AG04450 (cell line): Measurements from ENCODE around the gene SHISA7. TPM values are rescaled to one million over a fixed set of nuclear protein-coding genes. Genes with fewer than 3 reads are reported as not detected.
A peak's percentile ranks its signal among the peaks of the same experiment; 100 is the strongest.

ENCODE experiments used
- CTCF ChIA-PET: fragments of 300-600, 350-600 bp; formaldehyde crosslinking; extraction: SDS; loops from one replicate; lab custom pipeline; 2022; ENCODE audit warnings: antibody characterized with exemption, inconsistent platforms; lab: Charles Lee
- POLR2A ChIA-PET: fragments of 350-600 bp; formaldehyde crosslinking; extraction: SDS; loops from one replicate; lab custom pipeline; 2021; ENCODE audit warnings: antibody characterized with exemption, inconsistent platforms; lab: Yijun Ruan, JAX
- DNase-seq: peaks from one replicate; pipeline ENCODE4 v3.0.0-alpha.2; 2011; ENCODE audit warnings: low read depth, low spot score
- H3K27ac ChIP-seq: one replicate; pipeline ENCODE4 v1.5.1; 2012; ENCODE audit warnings: low read depth, low read length, control low read depth
- H3K27me3 ChIP-seq: one replicate; pipeline ENCODE4 v1.6.0; 2012; ENCODE audit warnings: low read length; ENCODE audit not compliant: control insufficient read depth, insufficient read depth
- H3K4me3 ChIP-seq: 2 replicates; pipeline ENCODE4 v1.5.1; 2011; ENCODE audit warnings: mild to moderate bottlenecking, low read depth, low read length, control low read depth
- H3K9me3 ChIP-seq: 2 replicates; pipeline ENCODE4 v1.5.1; 2012; ENCODE audit warnings: low read length; ENCODE audit not compliant: control insufficient read depth, insufficient read depth
- CTCF ChIP-seq: IDR thresholded peaks from 2 replicates; pipeline ENCODE4 v1.5.1; 2011; ENCODE audit warnings: low read depth, low read length, control low read depth, inconsistent platforms
- polyA plus RNA-seq: library from polyadenylated mRNA; depleted of rRNA; stranded (reverse); fragments of >200 nt; gene quantifications from 2 replicates; pipeline ENCODE4 v1.2.3, GENCODE V29; 2011

The SHISA7 gene
- polyA plus RNA-seq, 1 experiment: not detected

GRCh38 chr19:55461974-55462626 is 19.0 kb upstream of the SHISA7 start:
- ChIA-PET POLR2A (interaction anchor here (0.5 to 1.1 kb wide), 13 partner anchors 14 to 989 kb away, joined by 3 to 12 read pairs (median 4); partner anchors contain the start of genes CDC42EP5, NAT14, PPP1R12C and PPP6R1), CTCF (interaction anchor here (0.5 to 1.0 kb wide), 3 partner anchors 9 to 191 kb away, joined by 3 to 6 read pairs (median 5); no protein-coding TSS in a partner anchor)
- Histone ChIP-seq H3K9me3 (no peaks in the 10 kb centered on the region), H3K27ac (no peak overlapping the region), H3K27me3 (peaks cover 3% of the 10 kb centered on the region), H3K4me3 (peak overlapping the region; percentile 70)
- no peak for DNase-seq
- no peak for TF ChIP-seq CTCF

- no peaks in the 10 kb centered on the region for H3K9me3 ChIP-seq
- H3K27ac ChIP-seq: peak within 1 kb of the TSS; percentile 90
- CTCF ChIA-PET: interaction anchor here (0.5 to 1.0 kb wide), 3 partner anchors 10 to 192 kb away, joined by 3 to 6 read pairs (median 5); no protein-coding TSS in a partner anchor
- no peak for TF ChIP-seq CTCF
- H3K4me3 ChIP-seq: peak within 1 kb of the TSS; percentile 97
- H3K27me3 ChIP-seq: peaks cover 3% of the 10 kb centered on the region
- POLR2A ChIA-PET: interaction anchor here (0.5 to 1.1 kb wide), 13 partner anchors 15 to 988 kb away, joined by 3 to 12 read pairs (median 4); partner anchors contain the start of genes CDC42EP5, NAT14, PPP1R12C and PPP6R1
- peak; percentile 99 for DNase-seq
Measured at GRCh38 chr19:55461259-55461973, 18.3 kb upstream of the SHISA7 start, which contains the start of gene ISOC2. TSS of gene ISOC2 (minus strand) at chr19:55461642. CDS start at chr19:55456486, 5,156 bp downstream.

GRCh38 chr19:55460670-55461258 is 17.7 kb upstream of the SHISA7 start:
- ChIA-PET POLR2A (no interaction called here), CTCF (interaction anchor here (0.8 to 3.5 kb wide), 2 partner anchors 7 to 43 kb away, joined by 3 to 25 read pairs; no protein-coding TSS in a partner anchor)
- TF ChIP-seq CTCF: no peak
- peak overlapping the region; percentile 97 for H3K4me3 ChIP-seq
- peak; percentile 48 for DNase-seq
- H3K27me3 ChIP-seq: peaks cover 3% of the 10 kb centered on the region
- peak overlapping the region; percentile 90 for H3K27ac ChIP-seq
- no peaks in the 10 kb centered on the region for H3K9me3 ChIP-seq

GRCh38 chr19:55459950-55460657 is 17.0 kb upstream of the SHISA7 start:
- no peak for DNase-seq
- H3K27ac ChIP-seq: peak overlapping the region; percentile 47
- POLR2A ChIA-PET: interaction anchor here (1.0 kb wide), 1 partner anchor 16 kb away, joined by 6 read pairs; the partner anchor contains the start of gene ZNF628
- CTCF ChIA-PET: interaction anchor here (0.8 to 3.5 kb wide), 3 partner anchors 8 to 168 kb away, joined by 3 to 25 read pairs (median 3); no protein-coding TSS in a partner anchor
- no peak for TF ChIP-seq CTCF
- H3K9me3 ChIP-seq: no peaks in the 10 kb centered on the region
- H3K4me3 ChIP-seq: peak overlapping the region; percentile 97
- peaks cover 3% of the 10 kb centered on the region for H3K27me3 ChIP-seq
